ENCODE data around the gene ARID1A.

Gene ARID1A

DNA sequence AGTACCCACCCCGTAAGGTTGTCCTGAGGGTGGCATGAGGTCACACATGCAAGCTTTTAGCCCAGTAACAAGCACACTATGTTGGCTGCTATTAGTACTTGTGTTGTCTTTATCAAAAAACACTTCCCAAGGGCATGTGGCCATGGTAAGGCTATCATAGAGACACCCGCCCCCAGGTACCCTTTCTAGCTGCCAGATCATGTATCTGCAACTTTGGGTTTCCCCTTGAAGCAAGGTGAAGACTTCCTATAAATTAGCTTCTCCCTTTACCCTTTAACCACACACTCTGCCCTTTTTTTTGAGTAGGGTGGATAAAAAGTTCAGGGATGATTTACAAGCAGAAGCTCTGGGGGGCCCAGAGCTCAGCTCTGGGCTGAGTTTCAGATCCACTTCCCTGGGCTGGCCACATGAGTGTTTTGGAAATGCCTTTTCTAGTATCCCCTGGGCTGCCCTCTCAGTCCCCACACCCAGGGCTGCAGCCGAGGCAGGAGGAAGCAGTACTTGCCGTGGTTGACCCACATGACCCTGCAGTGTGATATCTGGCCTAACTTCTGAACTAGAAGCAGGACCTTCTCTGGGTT, 132.7 kb downstream of the ARID1A start:
- peak; percentile 36 to 45 for DNase-seq

DNA sequence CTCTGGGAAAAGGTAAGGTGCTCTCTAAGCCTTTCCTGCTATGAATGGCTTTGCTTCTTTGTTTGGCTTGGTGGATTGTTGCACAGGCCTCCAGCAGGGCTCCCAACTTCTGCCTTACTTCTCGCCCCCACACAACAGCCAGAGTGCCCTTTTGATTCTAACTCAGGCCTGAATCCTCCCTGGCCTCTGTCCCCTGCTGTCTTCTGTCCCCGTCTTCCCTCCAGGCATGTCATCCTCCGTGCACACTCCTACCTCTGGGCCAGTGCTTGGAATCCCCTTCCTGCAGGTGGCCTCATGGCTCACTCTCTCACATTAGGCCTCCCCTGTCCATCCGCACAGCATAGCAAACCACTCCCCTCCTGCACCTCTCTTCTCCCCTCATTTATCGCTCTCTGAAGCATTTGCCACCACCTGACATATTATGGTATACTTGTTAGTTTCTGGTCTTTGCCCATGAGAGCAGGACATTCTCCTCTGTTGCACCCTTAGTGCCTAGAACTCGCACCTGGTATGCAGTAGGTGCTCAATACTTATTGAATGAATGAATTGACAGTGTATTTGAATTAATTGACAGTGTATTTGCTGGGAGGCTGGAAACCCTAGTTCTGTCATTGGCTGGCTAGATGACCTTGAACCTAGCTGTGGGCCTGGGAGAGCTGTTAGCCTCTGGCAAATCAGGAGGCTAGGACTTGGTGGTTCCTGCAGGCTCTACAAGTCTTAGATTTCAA, 133.5 kb downstream of the ARID1A start:
- DNase-seq, result no peak

DNA sequence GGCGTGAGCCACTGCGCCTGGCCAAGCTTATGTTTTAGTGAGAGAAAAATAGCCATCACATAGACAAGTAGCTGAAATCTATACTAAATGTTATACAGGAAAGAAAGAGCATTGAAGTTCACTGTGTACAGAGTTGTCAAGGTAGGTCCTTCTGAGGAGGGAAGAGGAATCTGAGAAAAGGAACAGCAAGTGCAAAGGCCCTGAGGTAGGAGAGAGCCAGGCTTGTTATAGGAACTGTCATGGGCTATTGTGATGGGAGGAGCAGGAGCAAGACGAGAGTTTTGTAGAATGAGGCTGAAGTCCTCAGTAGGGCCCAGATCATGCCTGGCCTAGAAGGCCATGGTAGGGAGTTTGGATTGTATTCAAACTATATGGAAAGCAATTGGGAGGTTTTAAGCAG, 135.2 kb downstream of the ARID1A start:
- no peak for DNase-seq
